Activated naive CD8-positive, alpha-beta T cell treated with anti-CD3 and anti-CD28 coated beads, Interleukin-2, amount 50 U/mL, for 24 hours (primary cell): ENCODE results near the gene MUS81.
A peak's percentile ranks its signal among the peaks of the same experiment; 100 is the strongest.

Experiments
- ATAC-seq: fragments of 150-1000 bp; cut with Tn5 transposase; one replicate; pipeline ENCODE4 v1.10.0; 2021
- DNase-seq: peaks from one replicate; pipeline ENCODE4 v3.0.0; 2021
- H3K27ac Mint-ChIP-seq: one replicate; pipeline ENCODE4 v1.8.0; 2021; ENCODE audit warnings: mild to moderate bottlenecking, mixed read lengths
- H3K27me3 Mint-ChIP-seq: one replicate; pipeline ENCODE4 v1.8.0; 2021; ENCODE audit warnings: mixed read lengths
- H3K36me3 Mint-ChIP-seq: one replicate; pipeline ENCODE4 v1.8.0; 2021; ENCODE audit warnings: low read depth, mixed read lengths
- H3K4me1 Mint-ChIP-seq: one replicate; pipeline ENCODE4 v1.8.0; 2021; ENCODE audit warnings: mixed read lengths
- H3K4me3 Mint-ChIP-seq: one replicate; pipeline ENCODE4 v1.8.0; 2021; ENCODE audit warnings: mild to moderate bottlenecking, moderate library complexity, mixed read lengths
- H3K9me3 Mint-ChIP-seq: one replicate; pipeline ENCODE4 v1.8.0; 2021; ENCODE audit warnings: mixed read lengths

The MUS81 gene

DNA sequence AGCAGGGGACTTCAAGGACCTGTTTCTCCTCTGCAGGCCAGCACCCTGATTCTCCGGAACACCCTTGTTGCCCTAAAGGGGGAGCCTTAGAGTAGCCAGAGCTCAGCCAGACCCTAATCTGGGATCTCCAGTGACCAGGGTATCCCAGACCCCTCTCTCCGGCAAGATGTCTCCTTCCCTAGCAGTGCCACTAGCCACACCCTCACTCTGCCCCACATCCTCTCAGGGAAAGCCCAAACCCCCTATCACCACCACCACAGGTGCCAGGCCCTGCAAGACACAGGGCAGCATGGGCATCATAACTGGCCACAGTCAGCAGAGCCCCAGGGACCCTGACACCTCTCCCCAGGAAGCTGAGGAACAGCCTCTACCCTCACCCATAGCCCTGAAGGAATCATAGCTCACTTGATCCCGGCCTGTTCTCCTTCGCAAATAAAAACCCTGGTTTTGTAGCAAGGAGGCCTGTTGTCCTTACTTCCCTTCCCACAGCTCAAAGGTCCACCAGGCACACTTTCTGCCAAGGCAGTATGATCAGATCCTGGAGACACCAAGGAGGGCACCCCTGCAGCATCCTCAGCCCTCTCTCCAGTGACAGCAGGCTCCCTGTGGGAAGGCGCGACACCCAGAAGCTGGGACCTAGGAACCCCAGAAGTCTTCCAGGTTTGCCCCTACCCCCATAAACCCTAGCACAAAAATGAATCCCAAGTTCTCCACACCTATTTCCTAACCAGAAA is 6.8 kb upstream of the MUS81 start:
- H3K9me3 Mint-ChIP-seq = peaks cover 4% of the 10 kb centered on the region

DNA sequence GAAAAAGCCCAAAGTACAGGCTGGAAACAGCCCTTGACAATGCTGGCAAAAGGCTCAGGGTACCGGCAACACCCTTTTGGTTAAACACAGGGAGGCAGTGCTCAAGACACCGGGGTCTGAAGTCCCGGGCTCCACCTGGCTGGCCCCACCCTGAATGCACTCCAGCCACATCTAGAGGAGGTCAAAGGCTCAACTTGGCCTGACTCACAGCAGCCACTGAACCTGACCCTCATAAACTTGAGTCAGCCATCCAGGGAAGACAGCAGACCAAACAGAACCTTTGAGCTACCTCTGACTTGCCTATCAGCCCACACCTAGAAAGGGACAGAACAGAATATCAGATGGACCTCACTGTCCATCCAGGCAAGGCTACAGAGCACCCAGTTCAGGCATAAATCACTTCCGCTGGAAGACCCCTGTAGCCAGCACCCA is 6.1 kb upstream of the MUS81 start:
- no peak for DNase-seq
- H3K27ac Mint-ChIP-seq = peak overlapping the region; percentile 68
- H3K4me3 Mint-ChIP-seq = peak overlapping the region; percentile 54
- H3K9me3 Mint-ChIP-seq = peaks cover 4% of the 10 kb centered on the region
- no peak for ATAC-seq
- H3K36me3 Mint-ChIP-seq = peaks cover 52% of the 10 kb centered on the region
- peaks cover 32% of the 10 kb centered on the region for H3K4me1 Mint-ChIP-seq
- H3K27me3 Mint-ChIP-seq = no peaks in the 10 kb centered on the region

More for the DNA sequence above, 6.8 kb upstream of the MUS81 start:
- Mint-ChIP-seq H3K4me3 (peak overlapping the region; percentile 4), H3K36me3 (peaks cover 52% of the 10 kb centered on the region), H3K27ac (no peak overlapping the region), H3K4me1 (peaks cover 28% of the 10 kb centered on the region), H3K27me3 (no peaks in the 10 kb centered on the region)
- no peak for DNase-seq
- ATAC-seq = no peak

DNA sequence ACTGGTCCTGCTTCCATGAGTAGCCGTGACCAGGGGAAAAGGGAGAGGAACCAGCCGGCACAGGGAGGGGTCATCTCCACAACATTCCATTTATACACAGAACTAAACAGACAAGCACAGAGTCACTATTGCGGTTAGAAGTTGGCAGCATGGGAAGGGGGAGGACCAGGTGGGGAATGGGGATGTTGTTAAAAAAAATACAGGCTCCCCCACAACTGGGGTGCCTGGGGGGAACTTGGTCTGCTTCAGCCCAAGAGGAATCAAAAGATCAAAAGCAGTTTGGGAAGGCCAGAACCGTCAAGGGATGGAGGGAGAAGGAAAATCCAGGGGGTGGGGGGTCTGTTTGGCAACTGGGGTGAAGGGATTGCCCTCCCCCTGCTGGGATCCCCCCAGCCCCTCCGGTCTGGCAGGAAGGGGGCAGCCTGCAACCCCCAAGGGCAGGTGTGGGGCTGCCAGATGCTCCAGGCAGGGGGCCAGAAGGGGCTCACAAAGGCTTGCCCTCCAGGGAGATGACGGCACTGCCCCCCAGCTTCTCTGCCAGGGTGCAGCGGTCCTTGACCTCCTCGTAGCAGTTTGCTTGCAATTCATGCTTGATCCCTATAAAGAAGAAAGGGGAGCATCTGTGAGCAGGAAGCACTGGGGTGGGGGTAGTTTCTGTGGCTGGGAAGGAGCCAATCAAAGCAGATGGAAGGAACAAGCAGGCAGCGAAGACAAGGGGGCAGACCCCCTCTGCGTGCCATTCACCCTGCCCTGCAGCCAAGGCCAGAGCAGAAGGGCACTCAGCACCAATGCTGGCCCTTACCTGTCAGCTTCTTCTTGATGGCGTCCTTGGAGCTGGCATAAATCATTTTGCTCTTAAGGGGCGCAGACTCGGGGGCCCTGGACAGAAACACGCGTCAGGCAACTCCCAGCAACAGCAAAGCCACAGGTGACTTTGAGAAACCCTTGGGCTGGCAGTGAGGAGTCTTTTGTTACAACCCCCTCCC is 5.1 kb upstream of the MUS81 start:
- Mint-ChIP-seq H3K4me1 (peaks cover 36% of the 10 kb centered on the region), H3K9me3 (peaks cover 4% of the 10 kb centered on the region), H3K4me3 (peak overlapping the region; percentile 97), H3K36me3 (peaks cover 52% of the 10 kb centered on the region), H3K27me3 (no peaks in the 10 kb centered on the region), H3K27ac (peak overlapping the region; percentile 92)
- ATAC-seq = no peak
- no peak for DNase-seq

DNA sequence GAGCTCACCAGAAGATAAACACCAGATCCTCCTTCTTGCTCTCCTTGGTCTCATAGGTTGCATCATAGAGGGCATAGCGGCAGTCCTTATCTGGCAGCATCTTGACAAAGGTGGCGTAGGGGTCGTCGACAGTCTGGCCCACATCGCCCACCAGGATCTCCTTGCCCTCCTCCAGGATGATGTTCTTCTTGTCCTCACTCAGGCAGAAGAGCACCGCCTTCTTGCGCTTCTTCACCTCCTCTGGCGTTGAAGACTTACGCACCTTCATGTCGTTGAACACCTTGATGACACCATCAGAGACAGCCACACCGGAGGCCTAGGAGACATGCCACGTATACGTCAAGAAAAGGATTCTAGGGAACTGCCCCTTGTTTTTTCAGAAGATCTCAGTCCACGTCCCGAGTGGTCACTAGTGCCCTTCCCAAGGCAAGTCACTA is 4.3 kb upstream of the MUS81 start:
- no peak for DNase-seq
- H3K4me1 Mint-ChIP-seq = peaks cover 38% of the 10 kb centered on the region
- H3K4me3 Mint-ChIP-seq = peak overlapping the region; percentile 97
- peaks cover 4% of the 10 kb centered on the region for H3K9me3 Mint-ChIP-seq
- no peak for ATAC-seq
- no peaks in the 10 kb centered on the region for H3K27me3 Mint-ChIP-seq
- H3K27ac Mint-ChIP-seq = peak overlapping the region; percentile 92
- H3K36me3 Mint-ChIP-seq = peaks cover 53% of the 10 kb centered on the region

DNA sequence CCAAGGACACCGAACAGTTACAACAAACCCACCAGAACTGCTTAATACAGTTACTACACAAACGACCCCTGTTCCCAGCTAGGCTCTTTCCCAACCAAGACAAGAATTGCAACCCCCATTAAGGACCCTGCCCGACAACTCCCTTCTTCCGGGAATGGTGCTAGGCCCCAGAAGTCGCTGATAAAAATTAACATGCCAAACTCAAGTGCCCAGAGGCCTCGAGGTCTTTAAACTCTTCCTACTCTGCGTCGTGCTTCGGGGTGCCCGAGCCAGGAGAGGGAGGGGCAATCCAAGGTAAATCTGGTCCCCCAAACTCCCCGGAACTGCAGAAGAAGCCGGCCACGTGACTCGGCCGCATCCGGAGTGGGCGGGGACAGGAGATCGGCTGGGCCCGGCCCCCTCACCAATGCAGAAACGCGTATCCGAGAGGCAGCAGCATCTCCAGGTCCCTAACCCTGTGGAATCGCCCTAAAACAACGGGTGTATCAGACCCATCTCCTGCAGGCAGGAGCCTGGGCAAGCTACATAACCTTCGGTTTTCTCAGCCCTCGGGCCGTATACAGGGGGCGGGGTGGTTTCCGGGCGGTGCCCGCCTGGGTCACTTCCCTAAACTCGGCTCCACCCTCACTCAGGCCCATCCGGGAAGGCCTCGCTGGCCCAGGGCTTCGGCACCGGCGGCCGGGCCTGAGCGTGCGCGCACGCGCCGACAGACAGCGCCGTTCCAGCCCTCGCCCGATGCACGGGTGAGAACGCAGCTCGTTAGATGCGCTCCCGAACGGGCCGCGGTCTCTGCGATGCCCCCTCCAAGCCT is 3.3 kb upstream of the MUS81 start:
- H3K36me3 Mint-ChIP-seq = peaks cover 54% of the 10 kb centered on the region
- peak overlapping the region; percentile 97 for H3K4me3 Mint-ChIP-seq
- ATAC-seq (peak; percentile 5), DNase-seq (peak; percentile 88)
- no peaks in the 10 kb centered on the region for H3K27me3 Mint-ChIP-seq
- no peaks in the 10 kb centered on the region for H3K9me3 Mint-ChIP-seq
- H3K27ac Mint-ChIP-seq = peak overlapping the region; percentile 92
- peaks cover 46% of the 10 kb centered on the region for H3K4me1 Mint-ChIP-seq

DNA sequence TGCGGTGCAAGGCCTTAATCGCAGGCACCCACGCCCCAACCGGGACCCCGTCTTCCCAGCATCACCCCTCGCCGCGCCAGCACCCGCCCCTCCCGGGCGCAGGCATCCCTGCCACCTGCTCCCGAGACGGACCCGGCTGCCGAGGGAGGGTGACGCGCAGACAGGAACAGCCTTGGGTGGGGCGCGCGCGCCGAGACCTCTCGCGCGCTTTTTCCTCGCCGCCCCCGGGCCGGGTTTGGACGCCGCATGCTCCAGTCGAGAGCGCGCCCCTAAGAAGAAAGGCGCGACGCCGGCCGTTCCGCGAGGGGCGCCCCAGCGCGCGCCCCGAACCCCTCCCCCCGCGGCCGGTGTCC is 2.8 kb upstream of the MUS81 start:
- no peaks in the 10 kb centered on the region for H3K27me3 Mint-ChIP-seq
- peaks cover 48% of the 10 kb centered on the region for H3K4me1 Mint-ChIP-seq
- no peaks in the 10 kb centered on the region for H3K9me3 Mint-ChIP-seq
- no peak overlapping the region for H3K27ac Mint-ChIP-seq
- DNase-seq (no peak), ATAC-seq (no peak)
- H3K36me3 Mint-ChIP-seq = peaks cover 49% of the 10 kb centered on the region
- peak overlapping the region; percentile 97 for H3K4me3 Mint-ChIP-seq

DNA sequence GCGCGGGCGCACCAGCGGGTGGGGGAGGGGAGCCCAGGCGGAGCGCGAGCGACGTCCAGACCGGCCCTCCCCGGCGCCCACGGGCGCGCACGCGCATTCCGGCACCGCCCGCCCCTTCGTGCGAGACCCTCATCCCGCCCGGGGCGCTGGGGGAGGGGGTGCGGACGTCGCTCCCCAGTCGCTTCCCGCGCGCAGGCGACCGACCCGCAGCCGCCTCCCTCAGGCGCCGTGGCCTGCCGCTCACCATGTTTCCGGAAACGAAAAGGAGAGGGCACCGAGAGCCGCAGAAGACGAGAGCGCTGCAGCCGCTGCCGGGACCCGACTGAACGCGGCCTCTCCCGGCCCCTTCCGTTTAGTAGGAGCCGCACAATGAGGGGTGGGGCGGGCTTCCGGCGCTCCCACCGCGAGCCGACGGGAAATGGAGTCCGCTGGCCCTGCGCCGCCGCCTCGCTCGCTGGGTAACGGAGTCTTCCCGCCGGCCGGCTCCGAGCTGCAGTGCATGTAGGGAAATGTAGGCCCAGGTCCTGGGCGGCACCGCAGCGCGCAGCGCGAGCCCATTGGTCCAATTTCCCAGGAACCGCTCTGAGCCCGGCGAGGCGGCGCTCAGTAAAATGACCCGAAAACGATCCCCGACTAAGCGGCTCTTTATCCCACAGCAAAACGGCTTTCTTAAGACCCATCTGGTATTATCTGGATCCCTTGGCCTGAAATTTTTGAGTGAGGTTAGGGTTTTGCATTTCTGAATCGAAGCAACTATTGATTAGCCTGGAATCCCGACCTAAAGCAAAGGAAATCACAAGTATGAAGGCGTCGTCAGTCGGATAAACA is 2.2 kb upstream of the MUS81 start, which contains the start of gene CFL1:
TSS of gene CFL1 (minus strand) at position 328 of the 828 bp plus-strand sequence. CDS start at position 247, 81 bp downstream.
- Mint-ChIP-seq H3K9me3 (no peaks in the 10 kb centered on the region), H3K27ac (peak within 1 kb of the TSS; percentile 94), H3K27me3 (no peaks in the 10 kb centered on the region), H3K4me1 (peaks cover 52% of the 10 kb centered on the region), H3K36me3 (peaks cover 51% of the 10 kb centered on the region), H3K4me3 (peak within 1 kb of the TSS; percentile 97)
- ATAC-seq (peak; percentile 68), DNase-seq (peak; percentile 97)

DNA sequence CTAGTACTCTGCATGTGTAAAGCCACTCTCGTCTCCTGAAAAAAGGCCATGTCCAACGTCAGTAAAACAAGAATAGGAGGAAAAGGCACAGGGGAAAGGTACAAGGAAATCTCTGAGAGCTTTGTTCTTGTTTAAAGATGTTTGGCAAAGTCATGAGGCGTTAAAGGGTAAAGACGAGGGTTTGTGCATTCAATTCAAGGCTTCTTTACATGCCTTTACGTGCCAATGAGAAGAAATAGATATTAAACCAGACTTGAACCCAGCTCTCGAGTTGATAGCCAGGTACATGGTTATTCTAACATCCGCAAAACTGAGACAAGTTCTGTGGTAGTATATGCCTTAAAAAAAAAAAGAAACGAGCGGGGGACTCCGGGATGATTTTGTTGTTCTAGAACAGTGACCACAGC is 1.5 kb upstream of the MUS81 start:
- Mint-ChIP-seq H3K36me3 (peaks cover 45% of the 10 kb centered on the region), H3K27me3 (no peaks in the 10 kb centered on the region), H3K27ac (peak overlapping the region; percentile 94), H3K9me3 (no peaks in the 10 kb centered on the region), H3K4me3 (peak overlapping the region; percentile 95), H3K4me1 (peaks cover 52% of the 10 kb centered on the region)
- DNase-seq (no peak), ATAC-seq (no peak)

DNA sequence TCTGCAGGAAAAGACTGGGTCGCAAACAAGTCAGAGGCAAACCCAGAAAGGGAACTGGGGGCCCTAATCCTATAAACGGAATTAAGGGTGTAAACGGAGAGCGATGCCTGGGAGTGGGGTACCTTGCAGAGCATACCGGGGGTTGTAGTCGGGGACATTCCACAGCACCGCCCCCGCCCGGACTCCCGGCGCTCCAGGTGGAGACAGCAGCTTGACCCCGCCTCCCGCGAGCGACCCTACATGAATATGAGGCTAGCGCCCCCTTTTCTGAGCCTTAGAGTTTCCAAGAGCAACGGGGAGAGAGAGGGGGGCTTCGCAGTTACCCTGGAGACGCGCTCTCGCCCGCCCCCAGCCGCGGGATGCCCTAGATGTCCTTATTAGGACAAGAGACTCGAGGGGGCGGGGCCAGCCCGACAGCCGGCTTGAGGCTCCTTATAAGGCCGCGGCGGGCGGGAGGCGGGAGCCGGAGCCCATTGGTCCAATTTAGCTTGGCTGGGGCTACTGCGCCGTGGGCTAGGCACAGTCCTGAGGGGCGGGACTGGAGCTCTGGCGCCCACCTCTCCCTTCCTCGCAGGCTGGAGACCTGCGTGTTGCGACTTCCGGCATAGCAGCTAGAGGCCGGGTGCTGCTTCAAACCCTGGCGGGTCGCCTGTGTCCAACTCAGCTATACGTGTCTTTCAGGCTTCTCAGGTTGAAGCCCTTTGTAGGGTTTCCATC is 980 bp upstream of the MUS81 start:
- DNase-seq (peak; percentile 98), ATAC-seq (peak; percentile 75)
- Mint-ChIP-seq H3K27me3 (no peaks in the 10 kb centered on the region), H3K36me3 (peaks cover 40% of the 10 kb centered on the region), H3K9me3 (no peaks in the 10 kb centered on the region), H3K4me3 (peak overlapping the region; percentile 95), H3K4me1 (peaks cover 50% of the 10 kb centered on the region), H3K27ac (peak overlapping the region; percentile 94)

DNA sequence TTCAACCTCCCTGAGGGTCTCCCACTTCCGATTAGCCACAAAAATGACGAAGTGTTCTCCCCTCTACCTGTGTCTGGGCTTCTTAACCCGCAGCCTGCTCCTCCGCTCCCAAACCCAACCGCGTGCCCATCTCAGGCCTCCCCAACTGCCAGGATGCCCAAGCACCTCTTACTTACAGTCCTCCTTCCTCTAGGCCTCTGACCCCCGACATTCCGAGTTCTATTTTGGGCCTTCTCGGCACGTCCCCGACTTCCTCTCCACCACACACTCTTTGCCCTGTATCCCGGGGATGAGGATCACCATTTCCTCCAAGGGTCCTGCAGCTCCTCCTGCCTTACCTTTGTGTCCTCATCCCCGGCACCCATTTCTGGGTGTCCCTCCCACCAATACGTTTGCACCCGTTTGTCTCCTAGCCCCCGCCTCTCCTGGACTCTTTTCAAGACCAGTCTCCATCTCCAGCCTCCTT is 388 bp upstream of the MUS81 start:
- Mint-ChIP-seq H3K4me3 (peak overlapping the region; percentile 95), H3K27me3 (no peaks in the 10 kb centered on the region), H3K36me3 (peaks cover 34% of the 10 kb centered on the region), H3K9me3 (no peaks in the 10 kb centered on the region), H3K27ac (peak overlapping the region; percentile 94), H3K4me1 (peaks cover 44% of the 10 kb centered on the region)
- DNase-seq (peak; percentile 57), ATAC-seq (no peak)

DNA sequence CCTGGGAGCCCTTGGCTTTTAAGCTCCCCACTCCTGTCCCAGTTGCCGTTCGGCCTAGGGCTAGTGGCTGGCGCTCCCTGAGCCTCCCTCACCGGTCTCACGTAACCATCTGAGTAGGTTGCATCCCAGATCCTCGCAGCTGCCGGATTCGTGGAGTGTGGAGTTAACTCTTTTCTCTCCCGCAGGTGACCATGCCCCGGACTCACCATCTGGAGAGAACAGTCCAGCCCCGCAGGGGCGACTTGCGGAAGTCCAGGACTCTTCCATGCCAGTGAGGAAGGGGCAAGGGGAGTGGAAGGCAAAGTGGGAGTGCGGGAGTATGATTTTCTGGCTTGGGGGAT is 902 bp downstream of the MUS81 start:
- ATAC-seq = no peak
- Mint-ChIP-seq H3K27me3 (no peaks in the 10 kb centered on the region), H3K9me3 (no peaks in the 10 kb centered on the region), H3K27ac (peak overlapping the region; percentile 94), H3K4me1 (peaks cover 33% of the 10 kb centered on the region), H3K36me3 (peaks cover 25% of the 10 kb centered on the region), H3K4me3 (peak overlapping the region; percentile 95)
- no peak for DNase-seq

DNA sequence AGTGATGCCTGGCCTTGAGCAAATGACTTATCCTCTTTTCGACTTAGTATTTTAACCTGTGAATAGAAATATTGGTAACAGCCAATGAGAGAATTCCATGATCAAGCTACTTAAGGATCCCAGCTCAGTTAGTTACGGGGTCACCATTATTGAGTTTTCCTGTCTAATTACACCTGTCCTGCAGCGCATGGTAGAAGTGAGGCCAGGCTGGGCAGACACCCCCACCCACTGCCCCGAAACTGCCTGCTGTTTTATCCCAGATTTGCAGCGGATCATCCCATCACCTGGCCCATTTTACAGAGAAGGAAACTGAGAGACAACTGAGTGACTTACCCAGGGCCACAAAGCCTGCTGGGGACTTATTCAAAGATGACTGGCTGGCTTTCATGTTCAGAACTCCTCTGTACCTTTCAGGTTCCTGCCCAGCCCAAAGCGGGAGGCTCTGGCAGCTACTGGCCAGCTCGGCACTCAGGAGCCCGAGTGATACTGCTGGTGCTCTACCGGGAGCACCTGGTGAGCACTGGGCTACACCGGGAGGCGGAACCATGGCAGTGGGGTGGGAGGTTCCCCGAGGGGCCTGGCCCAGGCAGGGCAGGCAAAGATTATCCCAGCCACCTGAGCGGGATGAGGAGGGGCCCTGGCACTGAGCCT is 1.4 kb downstream of the MUS81 start:
- DNase-seq (no peak), ATAC-seq (no peak)
- Mint-ChIP-seq H3K4me3 (peak overlapping the region; percentile 95), H3K27me3 (no peaks in the 10 kb centered on the region), H3K36me3 (peaks cover 22% of the 10 kb centered on the region), H3K9me3 (no peaks in the 10 kb centered on the region), H3K4me1 (peaks cover 28% of the 10 kb centered on the region), H3K27ac (peak overlapping the region; percentile 94)
